OCI-LY1 (cell line): ENCODE data around the gene PREX1.

Experiments used
- H2AFZ ChIP-seq: fragments of 200-600 bp; sonication (generic), shearing (Covaris generic); 2 replicates; pipeline ENCODE4 v1.6.0; 2014; ENCODE audit warnings: antibody characterized with exemption, mild to moderate bottlenecking, low read length
- H3F3A ChIP-seq: fragments of 200-600 bp; sonication (generic), shearing (Covaris generic); 2 replicates; pipeline ENCODE4 v1.6.0; 2014; ENCODE audit warnings: mild to moderate bottlenecking, antibody characterized with exemption, low read length, moderate library complexity; ENCODE audit not compliant: insufficient read depth
- H3K27ac ChIP-seq: fragments of 200-600 bp; sonication (generic); 2 replicates; pipeline ENCODE4 v1.5.1; 2014; ENCODE audit warnings: low read length, mixed run types, mild to moderate bottlenecking, low read depth; ENCODE audit not compliant: poor library complexity, severe bottlenecking
- H3K27me3 ChIP-seq: fragments of 200-600 bp; sonication (generic); 2 replicates; pipeline ENCODE4 v1.6.0; 2014; ENCODE audit warnings: antibody characterized with exemption, mild to moderate bottlenecking, low read length, moderate library complexity; ENCODE audit not compliant: insufficient read depth
- H3K36me3 ChIP-seq: fragments of 200-600 bp; sonication (generic); 2 replicates; pipeline ENCODE4 v1.6.1; 2014; ENCODE audit warnings: mild to moderate bottlenecking, antibody characterized with exemption, low read length, moderate library complexity, mixed read lengths; ENCODE audit not compliant: insufficient read depth
- H3K4me1 ChIP-seq: fragments of 200-600 bp; sonication (generic); 2 replicates; pipeline ENCODE4 v1.5.1; 2014; ENCODE audit warnings: mild to moderate bottlenecking, low read length, moderate library complexity; ENCODE audit not compliant: insufficient read depth, severe bottlenecking
- H3K4me2 ChIP-seq: fragments of 200-600 bp; sonication (generic), shearing (Covaris generic); 2 replicates; pipeline ENCODE4 v1.6.1; 2014; ENCODE audit warnings: low read length
- H3K4me3 ChIP-seq: fragments of 200-600 bp; sonication (generic); 2 replicates; pipeline ENCODE4 v1.5.1; 2014; ENCODE audit warnings: low read length, low read depth, mild to moderate bottlenecking, mixed read lengths; ENCODE audit not compliant: poor library complexity, severe bottlenecking
- H3K79me2 ChIP-seq: fragments of 200-600 bp; shearing (Covaris generic); 2 replicates; pipeline ENCODE4 v1.6.1; 2016; ENCODE audit warnings: mixed run types, low read length, mixed read lengths; ENCODE audit not compliant: insufficient read depth
- H3K9ac ChIP-seq: fragments of 200-600 bp; sonication (generic), shearing (Covaris generic); 2 replicates; pipeline ENCODE4 v1.6.1; 2014; ENCODE audit warnings: mild to moderate bottlenecking, low read length, mixed read lengths
- H3K9me2 ChIP-seq: fragments of 200-600 bp; sonication (generic), shearing (Covaris generic); 2 replicates; pipeline ENCODE4 v1.6.1; 2014; ENCODE audit warnings: low read depth, mild to moderate bottlenecking, low read length, mixed read lengths
- H3K9me3 ChIP-seq: fragments of 200-600 bp; shearing (Covaris generic); 2 replicates; pipeline ENCODE4 v1.6.1; 2014; ENCODE audit warnings: low read length, mixed read lengths
- H4K20me1 ChIP-seq: fragments of 200-600 bp; sonication (generic), shearing (Covaris generic); 2 replicates; pipeline ENCODE4 v1.6.0; 2016; ENCODE audit warnings: mild to moderate bottlenecking, low read length; ENCODE audit not compliant: insufficient read depth
- EZH2 ChIP-seq: fragments of 200-600 bp; sonication (generic), shearing (Covaris generic); IDR thresholded peaks from 2 replicates; pipeline ENCODE4 v1.8.0; 2017; ENCODE audit warnings: borderline replicate concordance, mixed run types, mild to moderate bottlenecking, antibody characterized with exemption, low read length, moderate library complexity, mixed read lengths
- TF ChIP-seq, protein P1 (sequence below): fragments of 200-600 bp; sonication (generic), shearing (Covaris generic); IDR thresholded peaks from 2 replicates; pipeline ENCODE4 v1.5.1; 2017; ENCODE audit warnings: mild to moderate bottlenecking, antibody characterized with exemption, low read length, moderate library complexity, mixed read lengths

Gene PREX1

DNA sequence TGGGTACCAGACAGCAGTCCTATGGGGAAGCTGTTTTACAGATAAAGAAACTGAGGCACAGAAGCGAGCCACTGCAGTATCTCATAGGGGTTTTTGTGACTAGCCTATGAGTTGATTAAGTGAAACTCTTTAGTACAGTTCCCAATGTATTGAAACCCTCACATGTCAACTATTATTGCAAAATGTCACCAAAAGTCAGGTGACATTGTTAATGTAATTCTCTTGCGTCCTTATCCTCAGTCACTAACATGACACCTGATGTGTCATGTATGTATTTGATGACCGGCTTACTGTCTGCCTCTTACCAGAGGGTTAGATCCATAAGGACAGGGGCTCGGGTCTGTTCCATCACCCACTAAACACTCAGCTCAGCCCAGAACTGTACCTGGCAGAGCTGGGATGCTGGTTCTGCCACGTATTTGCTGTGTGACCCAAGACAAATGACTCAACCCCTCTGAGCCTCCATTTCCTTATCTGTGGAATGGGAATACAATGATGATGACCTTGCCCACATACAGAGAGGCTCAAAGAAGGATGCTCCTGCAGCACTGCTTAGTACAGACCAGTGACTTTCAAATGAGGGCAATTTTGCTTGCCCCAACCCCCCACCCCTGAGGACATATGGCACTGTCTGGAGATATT is 32.9 kb downstream of the PREX1 start:
- Histone ChIP-seq H3K27ac (no peak overlapping the region), H3K36me3 (no peaks in the 10 kb centered on the region), H4K20me1 (no peaks in the 10 kb centered on the region), H3K27me3 (no peaks in the 10 kb centered on the region), H3K9ac (no peak overlapping the region), H3K9me3 (no peaks in the 10 kb centered on the region), H3K79me2 (no peaks in the 10 kb centered on the region), H3K4me2 (no peak overlapping the region), H3K4me3 (no peak overlapping the region), H3F3A (no peaks in the 10 kb centered on the region), H2AFZ (no peak overlapping the region), H3K9me2 (no peaks in the 10 kb centered on the region), H3K4me1 (no peaks in the 10 kb centered on the region)
- no peak for TF ChIP-seq EZH2
- TF ChIP-seq, protein P1, sequence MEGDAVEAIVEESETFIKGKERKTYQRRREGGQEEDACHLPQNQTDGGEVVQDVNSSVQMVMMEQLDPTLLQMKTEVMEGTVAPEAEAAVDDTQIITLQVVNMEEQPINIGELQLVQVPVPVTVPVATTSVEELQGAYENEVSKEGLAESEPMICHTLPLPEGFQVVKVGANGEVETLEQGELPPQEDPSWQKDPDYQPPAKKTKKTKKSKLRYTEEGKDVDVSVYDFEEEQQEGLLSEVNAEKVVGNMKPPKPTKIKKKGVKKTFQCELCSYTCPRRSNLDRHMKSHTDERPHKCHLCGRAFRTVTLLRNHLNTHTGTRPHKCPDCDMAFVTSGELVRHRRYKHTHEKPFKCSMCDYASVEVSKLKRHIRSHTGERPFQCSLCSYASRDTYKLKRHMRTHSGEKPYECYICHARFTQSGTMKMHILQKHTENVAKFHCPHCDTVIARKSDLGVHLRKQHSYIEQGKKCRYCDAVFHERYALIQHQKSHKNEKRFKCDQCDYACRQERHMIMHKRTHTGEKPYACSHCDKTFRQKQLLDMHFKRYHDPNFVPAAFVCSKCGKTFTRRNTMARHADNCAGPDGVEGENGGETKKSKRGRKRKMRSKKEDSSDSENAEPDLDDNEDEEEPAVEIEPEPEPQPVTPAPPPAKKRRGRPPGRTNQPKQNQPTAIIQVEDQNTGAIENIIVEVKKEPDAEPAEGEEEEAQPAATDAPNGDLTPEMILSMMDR: no peak

DNA sequence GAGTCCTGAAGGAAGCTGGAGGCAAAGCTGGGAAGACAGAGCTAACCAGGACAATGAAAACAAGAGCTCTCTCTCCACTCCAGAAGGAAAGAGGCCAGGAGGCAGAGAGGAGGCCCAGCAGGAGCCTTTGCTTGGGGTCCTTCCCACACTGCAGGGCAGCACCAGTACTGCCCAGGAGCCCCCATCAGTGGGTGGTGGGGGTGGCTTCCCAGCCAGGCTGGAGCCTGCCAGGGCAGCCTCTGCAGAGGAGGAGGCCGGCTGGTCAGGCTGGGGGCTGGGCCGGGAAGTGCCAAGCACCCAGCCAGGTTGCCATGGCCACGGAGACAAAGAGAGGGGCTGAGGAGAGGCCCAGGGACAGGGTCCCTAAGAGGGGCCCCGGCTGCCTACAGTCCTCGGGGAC is 33.4 kb downstream of the PREX1 start:
- no peak overlapping the region for H3K4me3 ChIP-seq
- H3K27me3 ChIP-seq: no peaks in the 10 kb centered on the region
- H3K79me2 ChIP-seq: no peaks in the 10 kb centered on the region
- TF ChIP-seq, protein P1: no peak
- TF ChIP-seq EZH2: no peak
- H3F3A ChIP-seq: no peaks in the 10 kb centered on the region
- H3K4me1 ChIP-seq: no peaks in the 10 kb centered on the region
- no peaks in the 10 kb centered on the region for H3K36me3 ChIP-seq
- no peak overlapping the region for H2AFZ ChIP-seq
- no peak overlapping the region for H3K9ac ChIP-seq
- H3K9me3 ChIP-seq: no peaks in the 10 kb centered on the region
- no peaks in the 10 kb centered on the region for H3K9me2 ChIP-seq
- no peak overlapping the region for H3K4me2 ChIP-seq
- no peaks in the 10 kb centered on the region for H4K20me1 ChIP-seq
- no peak overlapping the region for H3K27ac ChIP-seq

DNA sequence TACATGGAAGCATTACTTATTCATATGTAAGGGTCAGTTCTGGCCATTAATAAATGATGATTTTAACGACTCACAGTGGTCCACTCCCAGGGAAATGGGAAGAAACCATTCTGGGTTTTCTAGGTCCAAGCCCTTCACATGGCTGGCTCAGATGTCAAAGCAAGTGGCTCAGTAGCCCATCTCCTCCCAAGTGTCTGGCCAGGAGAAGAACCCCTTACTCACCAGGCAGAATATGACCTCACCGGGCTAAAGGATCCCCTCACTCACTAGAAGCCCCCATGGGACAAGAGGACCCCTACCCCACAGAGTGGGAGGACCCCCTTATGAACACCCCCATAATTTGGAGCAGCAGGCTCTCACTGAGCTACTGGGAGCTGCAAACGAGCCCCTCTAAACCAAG is 34.0 kb downstream of the PREX1 start:
- Histone ChIP-seq H3K79me2 (no peaks in the 10 kb centered on the region), H3K9ac (no peak overlapping the region)

More for the DNA sequence above, 34.0 kb downstream of the PREX1 start:
- Histone ChIP-seq H3K4me2 (no peak overlapping the region), H3F3A (no peaks in the 10 kb centered on the region), H3K36me3 (no peaks in the 10 kb centered on the region), H3K27me3 (no peaks in the 10 kb centered on the region), H4K20me1 (no peaks in the 10 kb centered on the region), H3K4me1 (no peaks in the 10 kb centered on the region), H2AFZ (no peak overlapping the region), H3K9me2 (no peaks in the 10 kb centered on the region), H3K27ac (no peak overlapping the region), H3K4me3 (no peak overlapping the region), H3K9me3 (no peaks in the 10 kb centered on the region)
- TF ChIP-seq EZH2: no peak
- TF ChIP-seq, protein P1: no peak
